SK-N-SH (cell line): Measurements from ENCODE around the gene POLA1.

Experiments
- EP300 ChIP-seq, 2 experiments: IDR thresholded peaks; 2 replicates each; pipeline versions ENCODE4 v1.4.0 to v1.6.1; 2012; ENCODE audit warnings: borderline replicate concordance in 1 of 2, low read depth in 1 of 2, low read length in 1 of 2
- FOXJ3 ChIP-seq: sonication (generic); formaldehyde crosslinking; IDR thresholded peaks from 2 replicates; pipeline ENCODE4 v1.5.1; 2020; ENCODE audit warnings: mild to moderate bottlenecking, missing genetic modification reagents
- FOXM1 ChIP-seq: IDR thresholded peaks from 2 replicates; pipeline ENCODE4 v1.4.0; 2012; ENCODE audit warnings: low read depth, mild to moderate bottlenecking
- JUND ChIP-seq: IDR thresholded peaks from 2 replicates; pipeline ENCODE4 v1.4.0; 2012
- MXI1 ChIP-seq: IDR thresholded peaks from 2 replicates; pipeline ENCODE4 v1.6.1; 2012; ENCODE audit warnings: mild to moderate bottlenecking, low read depth, low read length, improper control_type of control experiment
- POLR2AphosphoS5 ChIP-seq: IDR thresholded peaks from 2 replicates; pipeline ENCODE4 v1.6.1; 2012; ENCODE audit warnings: low read depth, low read length
- RAD21 ChIP-seq: IDR thresholded peaks from 2 replicates; pipeline ENCODE4 v1.6.1; 2012; ENCODE audit warnings: mild to moderate bottlenecking, low read length
- RXRA ChIP-seq: IDR thresholded peaks from 2 replicates; pipeline ENCODE4 v1.4.0; 2012; ENCODE audit warnings: low read depth, mild to moderate bottlenecking, borderline replicate concordance
- TF ChIP-seq, protein P1 (sequence below): fragments of 200-600 bp; sonication (generic); IDR thresholded peaks from 2 replicates; pipeline ENCODE4 v1.6.1; 2017; ENCODE audit warnings: antibody characterized with exemption, mild to moderate bottlenecking, moderate library complexity
- TF ChIP-seq, protein P2 (sequence below): IDR thresholded peaks from 2 replicates; pipeline ENCODE4 v1.4.0; 2012; ENCODE audit warnings: low read depth

- TF ChIP-seq, protein P1, sequence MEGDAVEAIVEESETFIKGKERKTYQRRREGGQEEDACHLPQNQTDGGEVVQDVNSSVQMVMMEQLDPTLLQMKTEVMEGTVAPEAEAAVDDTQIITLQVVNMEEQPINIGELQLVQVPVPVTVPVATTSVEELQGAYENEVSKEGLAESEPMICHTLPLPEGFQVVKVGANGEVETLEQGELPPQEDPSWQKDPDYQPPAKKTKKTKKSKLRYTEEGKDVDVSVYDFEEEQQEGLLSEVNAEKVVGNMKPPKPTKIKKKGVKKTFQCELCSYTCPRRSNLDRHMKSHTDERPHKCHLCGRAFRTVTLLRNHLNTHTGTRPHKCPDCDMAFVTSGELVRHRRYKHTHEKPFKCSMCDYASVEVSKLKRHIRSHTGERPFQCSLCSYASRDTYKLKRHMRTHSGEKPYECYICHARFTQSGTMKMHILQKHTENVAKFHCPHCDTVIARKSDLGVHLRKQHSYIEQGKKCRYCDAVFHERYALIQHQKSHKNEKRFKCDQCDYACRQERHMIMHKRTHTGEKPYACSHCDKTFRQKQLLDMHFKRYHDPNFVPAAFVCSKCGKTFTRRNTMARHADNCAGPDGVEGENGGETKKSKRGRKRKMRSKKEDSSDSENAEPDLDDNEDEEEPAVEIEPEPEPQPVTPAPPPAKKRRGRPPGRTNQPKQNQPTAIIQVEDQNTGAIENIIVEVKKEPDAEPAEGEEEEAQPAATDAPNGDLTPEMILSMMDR: no peak
- no peak for TF ChIP-seq MXI1
- no peak for TF ChIP-seq JUND
- no peak for TF ChIP-seq EP300 (IDR thresholded peaks at IDR 0.05; ENCODE audit: borderline replicate concordance in 1 of 2, low read depth in 1 of 2, low read length in 1 of 2)
- TF ChIP-seq FOXM1: no peak
- TF ChIP-seq RXRA: no peak
- TF ChIP-seq RAD21: no peak
- no peak for TF ChIP-seq FOXJ3
- TF ChIP-seq, protein P2, sequence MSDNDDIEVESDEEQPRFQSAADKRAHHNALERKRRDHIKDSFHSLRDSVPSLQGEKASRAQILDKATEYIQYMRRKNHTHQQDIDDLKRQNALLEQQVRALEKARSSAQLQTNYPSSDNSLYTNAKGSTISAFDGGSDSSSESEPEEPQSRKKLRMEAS: no peak
- no peak for TF ChIP-seq POLR2AphosphoS5
Observed at GRCh38 chrX:24696294-24696693, 2.6 kb downstream of the POLA1 start.
